Umbilical cord (tissue), 2 donors: ENCODE measurements around the gene THEM4. TPM values are rescaled to one million over a fixed set of nuclear protein-coding genes. Genes with fewer than 3 reads are reported as not detected.

Source experiments
- DNase-seq: peaks from one replicate; pipeline ENCODE4 v3.0.0-alpha.2; 2015; ENCODE audit warnings: low spot score
- total RNA-seq: library from RNA; depleted of rRNA; stranded (reverse); fragments of >200 nt; gene quantifications from one replicate; pipeline ENCODE4 v1.2.3, GENCODE V29; 2014; ENCODE audit warnings: low replicate concordance; ENCODE audit not compliant: insufficient read depth

Gene THEM4
- total RNA-seq, 1 donor from 2014 or later: 10.1 TPM

DNA sequence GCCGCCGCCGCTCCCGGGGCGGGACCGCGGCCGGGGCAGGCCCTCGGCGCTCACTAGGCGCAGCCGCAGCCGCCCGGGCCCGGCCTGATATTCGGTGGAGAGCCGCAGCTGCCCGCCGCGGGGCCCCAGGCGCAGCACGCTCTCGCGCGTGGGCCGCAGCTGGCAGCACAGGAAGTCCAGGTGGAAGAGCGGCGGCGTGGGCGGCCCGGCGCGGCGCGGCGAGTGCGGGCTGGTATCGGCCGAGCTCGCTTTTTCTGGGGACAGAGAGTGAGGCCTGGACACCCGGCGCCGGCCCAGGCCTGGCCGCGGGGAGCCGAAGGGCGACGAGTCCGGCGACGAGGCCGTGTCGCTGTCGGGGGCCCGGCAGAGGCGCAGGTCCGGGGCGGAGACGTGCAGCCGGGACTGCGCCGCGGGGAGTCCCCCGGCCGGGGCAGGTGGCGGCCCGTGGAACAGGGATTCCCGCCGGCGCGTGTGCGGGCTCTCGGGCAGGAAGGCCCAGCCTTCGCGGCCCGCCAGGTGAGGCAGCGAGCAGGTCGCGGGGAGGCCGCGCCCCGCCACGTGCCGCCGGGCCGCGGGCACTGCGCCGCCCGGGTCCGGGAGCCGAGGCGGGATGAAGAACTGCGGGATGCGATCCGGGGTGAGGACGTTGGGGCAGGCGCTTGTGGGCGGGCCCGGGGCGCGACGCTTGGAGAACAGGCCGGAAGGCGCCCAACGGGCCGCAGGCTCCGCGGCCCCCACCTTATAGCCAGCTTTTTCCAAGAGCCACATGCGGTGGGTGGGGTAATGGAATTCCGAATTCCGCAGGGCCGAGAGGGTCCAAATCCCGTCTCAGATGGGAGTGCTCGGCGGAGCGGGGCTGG is 70.9 kb downstream of the THEM4 start:
- no peak for DNase-seq

DNA sequence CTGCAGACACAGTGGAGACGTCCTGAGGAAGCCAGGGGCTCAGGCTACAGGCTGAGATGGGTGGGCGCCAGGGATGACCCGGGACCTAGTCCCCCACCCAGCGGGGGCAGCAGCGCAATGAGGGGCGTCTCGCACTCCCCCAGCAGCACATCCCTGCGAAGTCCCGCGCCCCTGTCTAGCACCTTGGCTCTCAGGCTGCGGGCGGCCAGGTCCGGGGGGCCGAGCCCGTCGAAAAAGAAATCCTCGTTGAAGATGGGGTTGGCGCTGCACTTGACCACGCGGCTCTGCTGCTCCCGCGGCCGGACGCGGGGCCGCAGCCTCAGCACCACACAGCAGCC is 71.5 kb downstream of the THEM4 start:
- DNase-seq: no peak

DNA sequence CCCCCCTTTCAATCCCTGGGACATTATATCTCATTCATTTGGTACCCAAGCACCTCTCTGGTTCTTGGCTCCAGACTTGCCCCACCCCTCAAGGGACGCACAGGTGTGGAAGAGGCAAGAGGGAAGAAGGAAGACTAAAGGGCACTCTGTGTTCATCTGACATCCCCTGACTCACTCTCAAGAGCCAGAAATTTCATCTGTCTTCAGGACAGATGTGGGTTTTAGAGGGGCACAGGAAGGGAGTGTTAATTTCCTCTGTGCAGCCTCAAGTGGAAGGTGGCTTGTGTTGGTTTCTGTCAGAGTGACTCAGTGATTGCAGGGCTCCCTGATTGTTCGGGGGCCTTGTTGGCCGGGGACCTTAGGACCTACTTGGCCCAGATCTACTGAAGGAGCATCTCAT is 72.1 kb downstream of the THEM4 start:
- no peak for DNase-seq

DNA sequence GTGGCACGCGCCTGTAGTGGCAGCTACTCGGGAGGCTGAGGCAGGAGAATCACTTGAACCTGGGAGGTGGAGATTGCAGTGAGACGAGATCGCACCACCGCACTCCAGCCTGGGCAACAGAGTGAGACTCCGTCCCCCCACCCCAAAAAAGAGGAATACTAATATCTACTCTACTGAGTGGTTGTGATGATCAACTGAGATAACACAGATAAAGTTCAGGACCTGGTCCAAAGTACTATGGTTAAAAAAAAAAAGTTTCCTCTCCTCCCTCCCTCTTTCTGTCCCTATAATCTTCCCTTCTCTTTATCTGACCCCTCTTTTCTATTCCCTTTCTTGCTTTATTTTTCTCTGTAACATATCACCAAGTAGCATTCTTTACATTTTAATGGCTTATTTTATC is 73.7 kb downstream of the THEM4 start:
- no peak for DNase-seq

DNA sequence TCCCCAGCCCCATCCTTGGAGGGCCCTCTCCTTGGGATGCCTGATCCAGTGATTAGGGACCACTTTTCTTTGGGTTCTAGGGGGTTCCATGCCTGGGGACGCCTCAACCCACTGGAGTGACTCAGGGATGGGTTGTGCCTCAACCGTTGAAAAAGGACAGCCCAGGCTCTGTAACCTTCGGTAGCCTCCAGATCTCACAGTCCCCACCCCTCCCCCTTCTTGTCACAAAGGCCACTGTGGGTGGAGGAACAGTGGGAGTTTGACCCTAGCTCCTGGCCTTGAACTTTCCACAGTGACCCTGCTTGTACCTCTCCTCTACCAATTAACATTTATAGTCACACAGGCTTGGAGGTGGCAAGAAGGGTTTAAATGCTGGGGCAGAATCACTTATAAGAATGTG is 75.1 kb downstream of the THEM4 start:
- no peak for DNase-seq

DNA sequence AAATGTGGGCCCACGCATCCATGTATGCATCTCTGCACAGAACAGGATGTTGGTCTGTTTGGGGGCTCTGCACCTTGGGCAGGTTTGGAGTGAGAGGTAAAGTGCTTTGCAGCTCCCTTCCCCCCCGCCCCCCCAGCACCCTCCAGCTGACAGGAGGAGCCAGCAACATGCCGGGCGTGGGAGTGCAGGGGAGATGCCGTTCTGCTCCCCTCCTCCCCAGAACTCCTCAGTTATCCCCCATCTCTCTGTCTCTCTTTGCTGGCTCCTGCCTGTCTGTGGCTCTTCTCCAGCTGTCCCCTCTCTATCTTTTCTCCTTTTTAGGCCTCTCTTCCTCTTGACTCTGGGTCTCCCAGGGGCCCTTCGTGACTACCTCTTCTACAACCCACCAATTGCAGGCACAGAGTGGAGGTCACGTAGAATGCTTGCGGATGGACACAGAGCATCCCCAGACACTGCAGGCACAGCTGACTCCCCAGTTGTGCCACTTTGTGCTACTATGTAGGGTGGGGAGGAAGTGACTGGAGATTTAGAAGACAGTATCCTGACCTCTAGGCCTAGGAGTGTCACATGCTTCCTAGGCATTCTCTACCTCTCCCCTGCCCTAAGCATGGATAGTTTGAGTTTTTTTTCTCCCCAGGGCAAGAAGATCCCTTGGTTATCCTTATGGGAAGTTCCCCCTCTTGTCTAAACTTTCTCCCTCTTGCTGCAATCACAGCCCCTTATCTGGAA is 76.0 kb downstream of the THEM4 start:
- no peak for DNase-seq

DNA sequence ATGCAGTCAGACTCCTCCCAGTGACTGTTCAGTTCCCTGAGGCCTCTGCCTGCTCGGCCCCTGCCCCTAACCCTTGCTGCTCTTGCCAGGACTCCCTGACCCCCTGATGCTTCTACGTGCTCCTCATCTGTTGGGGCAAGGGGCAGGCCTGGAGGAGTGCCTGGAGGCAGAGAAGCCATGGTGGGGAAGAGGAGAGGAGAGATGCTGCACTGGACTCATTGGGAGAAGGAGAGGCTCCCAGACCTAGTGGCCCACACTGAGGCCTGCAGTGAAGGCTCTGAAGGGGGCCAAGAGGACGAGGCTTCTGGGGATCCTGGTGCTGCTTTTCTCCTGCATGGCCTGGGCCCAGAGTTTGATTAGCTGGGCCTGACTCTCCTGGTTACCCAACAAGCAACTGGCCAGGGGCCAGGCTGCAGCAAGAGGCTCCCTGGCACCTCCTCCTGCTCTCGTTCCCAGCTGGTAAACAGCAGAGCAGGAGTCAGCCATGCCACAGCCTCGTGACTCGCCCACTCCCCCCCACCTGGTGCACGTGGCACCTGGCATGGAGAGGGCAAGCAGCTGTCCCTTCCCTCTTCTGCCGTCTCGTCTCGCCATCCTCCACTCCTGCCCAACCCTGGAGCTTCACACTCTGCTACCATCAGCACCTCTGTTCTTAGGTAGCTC is 76.9 kb downstream of the THEM4 start:
- DNase-seq: no peak

DNA sequence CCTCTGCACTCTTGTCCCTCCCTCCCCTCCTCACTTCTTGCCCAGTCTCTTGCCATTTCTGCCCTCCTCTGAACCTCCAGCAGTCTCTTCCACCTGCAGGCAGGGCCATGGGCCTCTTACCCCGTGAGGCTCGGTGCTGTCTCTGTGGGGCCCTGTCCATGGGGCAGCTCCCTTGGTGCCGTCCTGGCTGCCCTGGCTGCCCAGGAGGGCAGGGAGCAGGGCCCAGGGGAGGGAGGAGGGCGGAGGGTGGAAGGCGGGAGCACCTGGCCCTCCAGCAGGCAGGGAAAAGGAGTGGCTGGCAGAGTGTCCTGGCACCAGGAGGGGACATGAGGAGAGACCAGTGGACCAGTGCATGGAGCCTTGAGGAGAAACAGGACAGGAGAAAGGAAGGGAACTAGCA is 77.7 kb downstream of the THEM4 start, which contains the start of gene RORC:
Gene RORC, minus strand, starts transcription at position 198 of the 400 bp plus-strand sequence. Its CDS starts 38 bp downstream, at position 160.
- DNase-seq: no peak

DNA sequence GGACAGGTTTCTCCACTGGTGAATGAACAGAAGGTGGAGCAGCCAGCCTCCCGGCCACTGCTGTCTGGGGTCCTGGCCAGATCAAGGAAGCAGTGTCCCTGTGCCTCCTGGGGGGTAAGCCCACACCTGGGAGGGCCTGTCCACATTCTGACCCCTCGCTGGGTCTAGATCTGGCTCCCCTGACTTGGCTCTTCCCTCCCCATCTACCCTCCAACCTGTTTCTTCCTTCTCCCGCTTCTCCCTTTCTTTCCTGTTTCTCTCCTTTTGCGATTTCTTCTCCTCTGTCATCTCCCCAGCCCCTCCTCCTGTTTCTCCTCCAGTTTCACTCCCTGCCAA is 78.1 kb downstream of the THEM4 start:
- DNase-seq: no peak

DNA sequence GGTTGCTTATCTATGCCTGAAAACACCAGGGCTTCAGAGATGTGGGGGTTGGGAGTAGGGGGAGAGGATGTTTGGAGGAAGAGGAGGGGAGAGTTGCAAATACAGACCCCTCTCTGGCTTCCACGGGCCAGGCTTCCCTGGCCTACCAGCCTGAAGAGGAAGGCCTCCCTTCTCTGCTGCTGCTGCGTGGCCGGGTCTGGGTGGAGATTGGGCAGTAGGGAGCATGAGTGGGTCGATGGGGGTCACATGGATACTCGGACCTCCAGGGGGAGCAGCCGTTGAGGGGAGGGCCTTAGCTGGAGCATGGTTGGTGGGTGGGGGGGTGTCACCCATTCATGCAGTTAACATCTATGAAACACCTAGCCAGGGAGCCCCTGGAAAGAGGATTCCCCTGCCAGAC is 79.3 kb downstream of the THEM4 start:
- no peak for DNase-seq

DNA sequence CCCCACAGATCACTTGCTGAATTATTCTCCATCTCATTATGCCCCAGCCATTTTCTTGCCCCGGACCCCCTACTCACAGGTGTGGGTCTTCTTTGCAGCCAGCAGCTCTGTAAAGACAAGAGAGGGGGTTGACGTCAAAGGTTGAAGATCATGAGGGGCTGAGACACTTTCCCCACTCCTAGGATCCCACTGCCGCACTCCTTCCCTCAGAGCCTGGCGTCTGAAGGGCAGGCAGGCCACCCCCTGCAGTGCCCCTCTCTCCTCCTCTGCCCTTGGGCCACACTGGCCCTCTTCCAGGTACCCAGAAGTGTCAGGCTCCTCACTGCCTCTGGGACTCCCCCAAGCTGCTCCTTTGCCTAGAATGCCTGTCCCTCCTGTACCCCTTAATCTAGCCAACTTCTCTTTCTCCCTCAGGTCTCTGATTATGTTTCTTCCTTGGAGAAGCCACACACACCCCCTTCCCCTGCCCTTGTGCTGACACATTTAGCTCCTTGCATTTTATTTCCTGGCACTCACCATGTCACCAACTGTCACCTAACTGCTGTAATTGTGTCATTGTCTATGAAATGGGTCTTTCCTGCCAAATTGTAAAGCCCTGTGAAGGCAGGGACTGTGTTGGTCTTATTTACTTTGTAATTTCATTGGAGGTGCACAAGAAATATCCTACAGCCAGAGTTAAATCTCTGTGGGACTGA is 79.8 kb downstream of the THEM4 start:
- no peak for DNase-seq

DNA sequence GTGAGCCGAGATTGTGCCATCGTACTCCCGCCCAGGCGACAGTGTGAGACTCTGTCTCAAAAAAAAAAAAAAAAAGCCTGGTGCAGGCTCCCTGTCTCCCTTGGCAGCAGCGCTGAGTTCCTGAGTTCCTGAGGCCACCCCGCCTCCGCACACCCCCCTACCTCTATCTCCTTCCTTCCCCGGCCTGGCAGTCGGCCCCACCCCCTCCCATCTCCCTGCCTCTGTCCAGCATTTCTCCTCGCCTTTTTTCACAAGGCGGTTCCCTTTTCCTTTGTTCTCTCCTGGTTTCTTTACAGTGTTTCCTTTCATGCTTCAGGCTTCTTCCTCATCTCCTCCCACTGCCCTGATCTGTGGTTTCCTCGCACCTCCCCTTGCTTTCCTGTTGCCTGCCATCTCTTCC is 80.4 kb downstream of the THEM4 start:
- DNase-seq: peak; percentile 58

DNA sequence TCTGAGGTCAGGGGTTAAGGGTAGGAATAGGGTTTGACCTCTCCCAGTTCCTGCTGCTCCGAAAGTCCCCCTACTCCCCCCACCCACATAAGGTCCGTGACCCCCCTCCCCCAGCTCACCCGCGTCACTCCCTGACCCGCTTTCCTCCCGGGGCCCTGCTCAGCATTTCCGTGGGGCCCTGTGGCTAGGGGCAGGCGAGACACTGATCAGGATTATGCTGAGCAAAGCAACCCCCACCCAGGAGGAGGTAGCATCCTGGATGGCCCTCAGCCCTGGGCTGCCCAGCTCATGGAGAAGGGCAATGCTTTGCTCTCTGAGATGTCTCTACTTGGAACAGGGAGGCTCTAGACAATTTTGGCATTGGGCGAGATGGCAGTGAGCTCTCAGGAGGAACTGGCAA is 81.5 kb downstream of the THEM4 start:
- no peak for DNase-seq

DNA sequence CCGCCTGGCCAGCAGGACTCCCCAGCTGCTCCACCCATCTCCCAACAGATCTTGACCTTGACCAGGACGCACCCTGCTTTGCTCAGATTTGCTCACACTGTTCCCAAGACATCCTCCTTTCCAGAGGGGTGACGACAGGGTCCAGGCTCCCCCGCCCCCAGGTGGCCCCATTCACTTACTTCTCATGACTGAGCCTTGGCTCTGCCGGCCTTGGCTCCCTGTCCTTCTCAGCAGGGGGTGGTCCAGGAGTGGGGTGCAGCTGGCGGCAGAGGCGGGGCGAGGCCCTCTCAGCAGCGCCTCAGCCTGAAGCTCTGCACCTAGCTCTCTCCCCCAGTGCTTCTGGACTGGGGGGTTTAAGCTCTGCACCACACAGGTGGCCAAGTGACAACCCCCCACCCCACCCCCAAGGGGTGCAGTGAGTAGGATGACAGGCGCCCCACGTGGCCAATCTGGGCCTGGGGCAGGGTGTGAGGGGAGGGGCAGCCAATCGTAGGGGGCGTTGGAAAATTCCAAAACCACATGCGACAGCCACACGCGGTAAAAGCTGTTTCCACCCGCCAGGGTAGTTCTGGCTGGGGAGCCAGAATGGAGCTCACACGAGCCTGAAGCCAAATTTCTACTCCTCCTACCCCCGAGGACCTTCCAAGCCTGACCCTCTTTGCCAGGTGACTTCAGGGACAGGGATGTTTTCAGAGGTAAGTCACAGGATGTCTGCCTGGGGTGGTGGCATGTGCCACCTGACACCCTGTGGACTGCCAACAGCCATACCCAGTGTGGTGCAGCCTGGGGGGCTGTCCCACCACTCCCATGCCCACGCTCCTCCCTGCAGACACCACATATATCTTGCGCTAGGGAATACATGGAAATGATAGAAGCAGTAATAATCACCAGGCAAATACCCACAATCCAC is 83.3 kb downstream of the THEM4 start:
- DNase-seq: no peak

DNA sequence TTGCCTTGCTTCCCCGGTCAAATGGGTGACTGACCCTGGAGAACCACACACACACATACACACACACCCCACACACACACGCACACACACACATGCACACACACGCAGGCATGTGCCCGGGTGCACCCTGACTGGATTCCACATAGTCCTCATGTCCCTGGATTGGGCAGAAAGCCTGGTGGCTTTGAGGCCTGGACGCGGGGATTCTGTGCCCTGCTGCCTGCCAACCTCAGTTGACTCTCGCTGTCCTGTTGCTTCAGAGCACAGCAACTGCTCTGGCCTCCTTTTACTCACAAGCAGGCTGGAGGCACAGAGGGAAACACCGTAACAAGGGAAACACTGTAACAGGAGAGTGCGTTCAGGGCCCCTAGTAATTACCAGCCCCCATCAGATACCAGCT is 84.1 kb downstream of the THEM4 start:
- DNase-seq: no peak

Other genes with a start within 250 kb of the THEM4 start
- gene CELF3, start 192.7 kb downstream of the THEM4 start, total RNA-seq: not detected
- gene RIIAD1, start 188.0 kb downstream of the THEM4 start, total RNA-seq: 4.1 TPM
- gene MRPL9, start 146.0 kb downstream of the THEM4 start, total RNA-seq: 40.0 TPM
- 6.7 TPM for gene TDRKH, start 119.0 kb downstream of the THEM4 start, total RNA-seq
- gene LINGO4, start 104.1 kb downstream of the THEM4 start, total RNA-seq: 0.96 TPM
- gene RORC, start 77.7 kb downstream of the THEM4 start, total RNA-seq: 7.0 TPM
- gene C2CD4D, start 69.7 kb downstream of the THEM4 start, total RNA-seq: not detected
- not detected for gene THEM5, start 55.8 kb downstream of the THEM4 start, total RNA-seq
- 108 TPM for gene S100A10, start 84.3 kb upstream of the THEM4 start, total RNA-seq
- gene S100A11, start 127.5 kb upstream of the THEM4 start, total RNA-seq: 29.1 TPM
- gene TCHHL1, start 179.6 kb upstream of the THEM4 start, total RNA-seq: 6.5 TPM
- 0.96 TPM for gene TCHH, start 205.9 kb upstream of the THEM4 start, total RNA-seq
- 1.7 TPM for gene RPTN, start 249.7 kb upstream of the THEM4 start, total RNA-seq